ENCODE data around the gene ARHGAP6. TPM values are rescaled to one million over a fixed set of nuclear protein-coding genes. Genes with fewer than 3 reads are reported as not detected.

Gene ARHGAP6
- total and polyA plus RNA-seq, 2 donors (not counting 3 experiments of a cell fraction or from before 2014, with no cell fraction given), result 0.69 to 0.83 TPM

DNA sequence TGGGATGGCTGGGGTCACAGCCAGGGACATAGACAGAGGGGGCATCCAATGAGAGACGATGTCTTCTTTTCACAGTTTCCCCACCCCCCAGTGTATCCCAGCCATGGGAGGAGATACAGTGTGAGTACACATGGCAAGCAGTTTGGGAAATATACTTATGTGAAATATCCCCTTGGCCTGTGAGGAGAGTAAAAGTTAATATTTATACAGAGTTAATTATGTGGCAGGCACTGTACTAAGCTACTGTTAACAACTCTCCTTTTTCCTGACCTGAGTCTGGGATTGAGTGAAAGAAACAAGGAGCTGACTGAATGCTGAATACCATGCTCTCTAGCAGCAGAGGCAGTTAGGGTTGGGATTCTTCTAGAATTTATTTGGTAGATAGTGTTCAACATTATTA lies 519.3 kb downstream of the ARHGAP6 start:
- dilution Hi-C loops (cut with MboI; ENCODE audit: extremely low pct_ligation_motif_present, low sequenced_read_pairs) (no loop called here), intact Hi-C loops (cut with micrococcal nuclease) (loop anchor here (10.0 kb wide), 1 partner anchor 308 kb away; no protein-coding TSS in a partner anchor)
- no peaks in the 10 kb centered on the region for H4K20me1 ChIP-seq (replicated peaks; ENCODE audit: control insufficient read depth, extremely low read depth, insufficient read depth, low read length)
- no peak overlapping the region for H3K4me3 ChIP-seq (replicated peaks in 1 of 3; ENCODE audit: insufficient read depth in 1 of 3, low read depth in 1 of 3, low read length in 3 of 3)
- TF ChIP-seq, protein P1, sequence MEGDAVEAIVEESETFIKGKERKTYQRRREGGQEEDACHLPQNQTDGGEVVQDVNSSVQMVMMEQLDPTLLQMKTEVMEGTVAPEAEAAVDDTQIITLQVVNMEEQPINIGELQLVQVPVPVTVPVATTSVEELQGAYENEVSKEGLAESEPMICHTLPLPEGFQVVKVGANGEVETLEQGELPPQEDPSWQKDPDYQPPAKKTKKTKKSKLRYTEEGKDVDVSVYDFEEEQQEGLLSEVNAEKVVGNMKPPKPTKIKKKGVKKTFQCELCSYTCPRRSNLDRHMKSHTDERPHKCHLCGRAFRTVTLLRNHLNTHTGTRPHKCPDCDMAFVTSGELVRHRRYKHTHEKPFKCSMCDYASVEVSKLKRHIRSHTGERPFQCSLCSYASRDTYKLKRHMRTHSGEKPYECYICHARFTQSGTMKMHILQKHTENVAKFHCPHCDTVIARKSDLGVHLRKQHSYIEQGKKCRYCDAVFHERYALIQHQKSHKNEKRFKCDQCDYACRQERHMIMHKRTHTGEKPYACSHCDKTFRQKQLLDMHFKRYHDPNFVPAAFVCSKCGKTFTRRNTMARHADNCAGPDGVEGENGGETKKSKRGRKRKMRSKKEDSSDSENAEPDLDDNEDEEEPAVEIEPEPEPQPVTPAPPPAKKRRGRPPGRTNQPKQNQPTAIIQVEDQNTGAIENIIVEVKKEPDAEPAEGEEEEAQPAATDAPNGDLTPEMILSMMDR (IDR thresholded peaks at IDR 0.05; ENCODE audit: extremely low read depth in 1 of 2, insufficient read depth in 1 of 2, low read depth in 1 of 2, low read length in 2 of 2), result no peak
- TF ChIP-seq POLR2A (IDR thresholded peaks at IDR 0.05; ENCODE audit: low read depth, low read length), result no peak
- no peak for TF ChIP-seq EZH2 (IDR thresholded peaks at IDR 0.05; ENCODE audit: borderline replicate concordance, low read depth, low read length, severe bottlenecking)
- TF ChIP-seq POLR2AphosphoS5 (IDR thresholded peaks at IDR 0.05; ENCODE audit: insufficient read depth, low read depth, low read length), result no peak
- TF ChIP-seq MYC (IDR thresholded peaks at IDR 0.05; ENCODE audit: low read depth, low read length), result no peak
- TF ChIP-seq JUN (IDR thresholded peaks at IDR 0.05; ENCODE audit: borderline replicate concordance, insufficient read depth, insufficient read length, low read depth), result no peak
- TF ChIP-seq, protein P2, sequence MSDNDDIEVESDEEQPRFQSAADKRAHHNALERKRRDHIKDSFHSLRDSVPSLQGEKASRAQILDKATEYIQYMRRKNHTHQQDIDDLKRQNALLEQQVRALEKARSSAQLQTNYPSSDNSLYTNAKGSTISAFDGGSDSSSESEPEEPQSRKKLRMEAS (IDR thresholded peaks at IDR 0.05; ENCODE audit: insufficient read depth, insufficient read length), result no peak
- no peak for TF ChIP-seq GATA2 (IDR thresholded peaks at IDR 0.05; ENCODE audit: insufficient read depth, insufficient read length, low read depth, low read length)
- no peak for TF ChIP-seq FOS (IDR thresholded peaks at IDR 0.05; ENCODE audit: borderline replicate concordance, insufficient read depth, low read length)
- H3K4me2 ChIP-seq (ENCODE audit: insufficient read depth, low read length), result no peak overlapping the region
- H2AFZ ChIP-seq (ENCODE audit: low read depth, low read length), result no peak overlapping the region
- no peaks in the 10 kb centered on the region for H3K9me3 ChIP-seq (replicated peaks; ENCODE audit: control insufficient read depth, insufficient read depth, low read length)
- ChIA-PET CTCF (no interaction called here), POLR2A (no interaction called here)
- H3K79me2 ChIP-seq (ENCODE audit: control insufficient read depth, insufficient read depth, low read length), result no peaks in the 10 kb centered on the region
- H3K4me1 ChIP-seq (ENCODE audit: control insufficient read depth, extremely low read depth, insufficient read depth, low read length), result no peaks in the 10 kb centered on the region
- FAIRE-seq, result no peak
- DNase-seq (ENCODE audit: low read depth, low spot score), result no peak
- BruUV-seq (replicated peaks), result no TSS peak
- no peaks in the 10 kb centered on the region for H3K9me1 ChIP-seq (replicated peaks; ENCODE audit: control insufficient read depth, extremely low read depth, insufficient read depth, low read length)
- H3K36me3 ChIP-seq (ENCODE audit: control insufficient read depth in 2 of 2, extremely low read depth in 1 of 2, insufficient read depth in 2 of 2, low read length in 2 of 2), result no peaks in the 10 kb centered on the region
- no peak overlapping the region for H3K9ac ChIP-seq (replicated peaks; ENCODE audit: extremely low read depth, insufficient read depth, low read length)
- H3K27ac ChIP-seq (ENCODE audit: insufficient read depth, low read depth, low read length), result no peak overlapping the region
- no peaks in the 10 kb centered on the region for H3K27me3 ChIP-seq (ENCODE audit: control insufficient read depth in 2 of 2, insufficient read depth in 2 of 2, low read length in 2 of 2)
